ENCODE data around the gene PRTG.

DNA sequence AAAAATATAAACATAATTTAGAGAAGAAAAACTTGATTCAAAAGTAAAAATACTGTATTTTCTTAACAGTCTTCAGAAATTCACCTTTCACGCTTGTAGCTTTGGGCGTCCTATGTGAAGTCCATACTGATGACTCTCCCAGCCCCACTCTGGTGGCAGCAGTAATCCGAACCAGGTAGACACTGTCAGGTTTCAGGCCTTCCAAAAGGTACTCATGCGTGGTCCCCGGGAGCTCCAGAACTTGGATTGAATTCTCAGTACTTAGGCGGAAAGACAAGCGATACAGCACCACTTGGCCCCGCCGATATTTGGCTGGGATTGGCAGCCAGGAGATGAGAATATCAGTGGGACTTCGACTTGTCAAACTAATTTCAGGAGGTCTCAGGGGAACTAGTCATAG, 69.7 kb downstream of the PRTG start:
- no peak for TF ChIP-seq HDAC6 (IDR thresholded peaks at IDR 0.05; ENCODE audit: unreplicated experiment)
- TF ChIP-seq ESRRA (IDR thresholded peaks at IDR 0.05; ENCODE audit: low read length): no peak
- TF ChIP-seq, protein P1, sequence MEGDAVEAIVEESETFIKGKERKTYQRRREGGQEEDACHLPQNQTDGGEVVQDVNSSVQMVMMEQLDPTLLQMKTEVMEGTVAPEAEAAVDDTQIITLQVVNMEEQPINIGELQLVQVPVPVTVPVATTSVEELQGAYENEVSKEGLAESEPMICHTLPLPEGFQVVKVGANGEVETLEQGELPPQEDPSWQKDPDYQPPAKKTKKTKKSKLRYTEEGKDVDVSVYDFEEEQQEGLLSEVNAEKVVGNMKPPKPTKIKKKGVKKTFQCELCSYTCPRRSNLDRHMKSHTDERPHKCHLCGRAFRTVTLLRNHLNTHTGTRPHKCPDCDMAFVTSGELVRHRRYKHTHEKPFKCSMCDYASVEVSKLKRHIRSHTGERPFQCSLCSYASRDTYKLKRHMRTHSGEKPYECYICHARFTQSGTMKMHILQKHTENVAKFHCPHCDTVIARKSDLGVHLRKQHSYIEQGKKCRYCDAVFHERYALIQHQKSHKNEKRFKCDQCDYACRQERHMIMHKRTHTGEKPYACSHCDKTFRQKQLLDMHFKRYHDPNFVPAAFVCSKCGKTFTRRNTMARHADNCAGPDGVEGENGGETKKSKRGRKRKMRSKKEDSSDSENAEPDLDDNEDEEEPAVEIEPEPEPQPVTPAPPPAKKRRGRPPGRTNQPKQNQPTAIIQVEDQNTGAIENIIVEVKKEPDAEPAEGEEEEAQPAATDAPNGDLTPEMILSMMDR (IDR thresholded peaks at IDR 0.05 in 2 of 3, conservative IDR thresholded peaks at IDR 0.05 in 1 of 3; ENCODE audit: control insufficient read depth in 2 of 3, extremely low read depth in 1 of 3, insufficient read depth in 1 of 3, low read depth in 3 of 3, low read length in 3 of 3): no peak
- TF ChIP-seq GABPA (IDR thresholded peaks at IDR 0.05; ENCODE audit: low read depth): no peak
- TF ChIP-seq POLR2AphosphoS5 (IDR thresholded peaks at IDR 0.05; ENCODE audit: low read length): no peak
- TF ChIP-seq RB1 (IDR thresholded peaks at IDR 0.05; ENCODE audit: borderline replicate concordance): no peak
- no peak for TF ChIP-seq POLR2A (IDR thresholded peaks at IDR 0.05; ENCODE audit: low read depth, low read length)
- no peak for TF ChIP-seq TAF1 (IDR thresholded peaks at IDR 0.05; ENCODE audit: borderline replicate concordance, low read depth, low read length)
- TF ChIP-seq, protein P2, sequence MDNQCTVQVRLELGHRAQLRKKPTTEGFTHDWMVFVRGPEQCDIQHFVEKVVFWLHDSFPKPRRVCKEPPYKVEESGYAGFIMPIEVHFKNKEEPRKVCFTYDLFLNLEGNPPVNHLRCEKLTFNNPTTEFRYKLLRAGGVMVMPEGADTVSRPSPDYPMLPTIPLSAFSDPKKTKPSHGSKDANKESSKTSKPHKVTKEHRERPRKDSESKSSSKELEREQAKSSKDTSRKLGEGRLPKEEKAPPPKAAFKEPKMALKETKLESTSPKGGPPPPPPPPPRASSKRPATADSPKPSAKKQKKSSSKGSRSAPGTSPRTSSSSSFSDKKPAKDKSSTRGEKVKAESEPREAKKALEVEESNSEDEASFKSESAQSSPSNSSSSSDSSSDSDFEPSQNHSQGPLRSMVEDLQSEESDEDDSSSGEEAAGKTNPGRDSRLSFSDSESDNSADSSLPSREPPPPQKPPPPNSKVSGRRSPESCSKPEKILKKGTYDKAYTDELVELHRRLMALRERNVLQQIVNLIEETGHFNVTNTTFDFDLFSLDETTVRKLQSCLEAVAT (IDR thresholded peaks at IDR 0.05): no peak
- TF ChIP-seq SP1 (IDR thresholded peaks at IDR 0.05; ENCODE audit: low read depth, low read length): no peak
- TF ChIP-seq NFYB (IDR thresholded peaks at IDR 0.05; ENCODE audit: insufficient read depth, low read depth, low read length): no peak
- TF ChIP-seq CHD1 (IDR thresholded peaks at IDR 0.05; ENCODE audit: low read depth, low read length): no peak
